ENCODE results near the gene SHANK1. TPM values are rescaled to one million over a fixed set of nuclear protein-coding genes. Genes with fewer than 3 reads are reported as not detected.

SHANK1 gene
- total and polyA plus RNA-seq, 2 of the 13 experiments (the other 11 are each of a cell fraction or from before 2014, with no cell fraction given) = not detected

- BruUV-seq (replicated peaks) = no TSS peak
- no peak overlapping the region for H3K27ac ChIP-seq (ENCODE audit: extremely low read length, insufficient read depth, low read length)
These were observed 41.3 kb downstream of the SHANK1 start for GRCh38 chr19:50678323-50678722.

GRCh38 chr19:50677636-50678035, 42.0 kb downstream of the SHANK1 start:
- CTCF ChIA-PET (ENCODE audit: low intra/inter-chr PET ratio, low total read pairs) = no interaction called here
- Histone ChIP-seq H3K36me3 (replicated peaks in 1 of 2; ENCODE audit: control insufficient read depth in 1 of 2, insufficient read depth in 2 of 2, low read length in 2 of 2) (no peaks in the 10 kb centered on the region), H3K27me3 (ENCODE audit: control insufficient read depth in 1 of 2, insufficient read depth in 2 of 2, low read length in 2 of 2) (peaks cover 5 to 24% of the 10 kb centered on the region in 2 experiments; a peak in 4 of 5 replicates), H3K4me2 (ENCODE audit: low read depth, low read length) (no peak overlapping the region), H3K9me3 (ENCODE audit: low read length) (no peaks in the 10 kb centered on the region), H4K20me1 (ENCODE audit: insufficient read depth, low read length) (no peaks in the 10 kb centered on the region), H3K9ac (ENCODE audit: insufficient read depth, low read depth, low read length) (no peak overlapping the region), H2AFZ (ENCODE audit: low read length) (no peak overlapping the region), H3K79me2 (ENCODE audit: insufficient read depth, low read length) (no peaks in the 10 kb centered on the region), H3K4me3 (replicated peaks in 1 of 3; ENCODE audit: insufficient read depth in 1 of 3, low read depth in 2 of 3, low read length in 3 of 3) (no peak overlapping the region), H3K4me1 (ENCODE audit: insufficient read depth, low read length) (no peaks in the 10 kb centered on the region), H3K27ac (ENCODE audit: extremely low read length, insufficient read depth, low read length) (no peak overlapping the region)
- POLR2A ChIA-PET = no interaction called here
- FAIRE-seq (no peak), DNase-seq (ENCODE audit: low spot score) (no peak), ATAC-seq (no peak)
- WGBS (ENCODE audit: low lambda C conversion rate) = 13% methylated on average over 5 of the region's 5 CpGs
- intact Hi-C loops (cut with micrococcal nuclease; ENCODE audit: unreplicated experiment) (no loop called here), in situ Hi-C loops (cut with HindIII; ENCODE audit: extremely low pct_ligation_motif_present, low pct_unique_long_range_greater_than_20kb) (no loop called here)
- no TSS peak for BruUV-seq (replicated peaks)
- TF ChIP-seq SP1 (IDR thresholded peaks at IDR 0.05) = no peak
- no peak for TF ChIP-seq SP1 (CRISPR knock-in tag; IDR thresholded peaks at IDR 0.05)
- no peak for TF ChIP-seq ZNF788 (CRISPR knock-in tag; IDR thresholded peaks at IDR 0.05; ENCODE audit: borderline replicate concordance)
- no peak for TF ChIP-seq TIGD3 (CRISPR knock-in tag; IDR thresholded peaks at IDR 0.05; ENCODE audit: borderline replicate concordance)
- TF ChIP-seq ATRX (CRISPR knock-in tag; IDR thresholded peaks at IDR 0.05; ENCODE audit: borderline replicate concordance) = no peak
- no peak for TF ChIP-seq ZMAT3 (CRISPR knock-in tag; conservative IDR thresholded peaks at IDR 0.05)
- no peak for TF ChIP-seq HCFC1 (IDR thresholded peaks at IDR 0.05; ENCODE audit: low read depth, low read length)
- no peak for TF ChIP-seq KLF6 (CRISPR knock-in tag; IDR thresholded peaks at IDR 0.05)
- TF ChIP-seq ZNF558 (CRISPR knock-in tag; IDR thresholded peaks at IDR 0.05; ENCODE audit: borderline replicate concordance) = no peak
- no peak for TF ChIP-seq ZNF34 (CRISPR knock-in tag; IDR thresholded peaks at IDR 0.05; ENCODE audit: borderline replicate concordance)
- TF ChIP-seq TBX3 (IDR thresholded peaks at IDR 0.05; ENCODE audit: borderline replicate concordance) = no peak
- no peak for TF ChIP-seq ZFAT (CRISPR knock-in tag; conservative IDR thresholded peaks at IDR 0.05)
- TF ChIP-seq NR2F2 (IDR thresholded peaks at IDR 0.05; ENCODE audit: borderline replicate concordance, low read depth) = no peak
- no peak for TF ChIP-seq UBTF (CRISPR knock-in tag; IDR thresholded peaks at IDR 0.05)
- no peak for TF ChIP-seq CBX1 (IDR thresholded peaks at IDR 0.05; ENCODE audit: low read depth)

More at GRCh38 chr19:50678323-50678722, 41.3 kb downstream of the SHANK1 start:
- H3K9me3 ChIP-seq (ENCODE audit: low read length) = no peaks in the 10 kb centered on the region
- ATAC-seq = no peak
- no peak overlapping the region for H3K4me3 ChIP-seq (replicated peaks in 1 of 3; ENCODE audit: insufficient read depth in 1 of 3, low read depth in 2 of 3, low read length in 3 of 3)
- in situ Hi-C loops (cut with HindIII; ENCODE audit: extremely low pct_ligation_motif_present, low pct_unique_long_range_greater_than_20kb) (no loop called here), intact Hi-C loops (cut with micrococcal nuclease; ENCODE audit: unreplicated experiment) (no loop called here)
- no peaks in the 10 kb centered on the region for H3K36me3 ChIP-seq (replicated peaks in 1 of 2; ENCODE audit: control insufficient read depth in 1 of 2, insufficient read depth in 2 of 2, low read length in 2 of 2)
- FAIRE-seq = no peak
- TF ChIP-seq CREB1 (IDR thresholded peaks at IDR 0.05) (peak; percentile 13; the same call in 1 of the 2 replicates), CREB1 (CRISPR knock-in tag; IDR thresholded peaks at IDR 0.05) (no peak), SIX4 (CRISPR knock-in tag; IDR thresholded peaks at IDR 0.05) (no peak), NR2F6 (IDR thresholded peaks at IDR 0.05) (no peak), NR2F6 (CRISPR knock-in tag; IDR thresholded peaks at IDR 0.05) (no peak)
- H2AFZ ChIP-seq (ENCODE audit: low read length) = no peak overlapping the region
- 3% methylated on average over 3 of the region's 3 CpGs for WGBS (ENCODE audit: low lambda C conversion rate)
- H3K27me3 ChIP-seq (ENCODE audit: control insufficient read depth in 1 of 2, insufficient read depth in 2 of 2, low read length in 2 of 2) = peaks cover 2 to 17% of the 10 kb centered on the region in 2 experiments; a peak in 3 of 5 replicates
- H4K20me1 ChIP-seq (ENCODE audit: insufficient read depth, low read length) = no peaks in the 10 kb centered on the region
- DNase-seq (ENCODE audit: low spot score) = no peak
- H3K4me1 ChIP-seq (ENCODE audit: insufficient read depth, low read length) = no peaks in the 10 kb centered on the region
- ChIA-PET CTCF (ENCODE audit: low intra/inter-chr PET ratio, low total read pairs) (no interaction called here), POLR2A (no interaction called here)
- no peak overlapping the region for H3K4me2 ChIP-seq (ENCODE audit: low read depth, low read length)
- no peaks in the 10 kb centered on the region for H3K79me2 ChIP-seq (ENCODE audit: insufficient read depth, low read length)
- no peak overlapping the region for H3K9ac ChIP-seq (ENCODE audit: insufficient read depth, low read depth, low read length)

Measured in HepG2 (cell line).